VCaP (cell line): ENCODE data around the gene ELL2.

ENCODE experiments used
- H3K27ac ChIP-seq: fragments of 450-650 bp; 2 replicates; pipeline ENCODE4 v1.5.1; 2017
- CTCF ChIP-seq: fragments of 450-650 bp; conservative IDR thresholded peaks from 2 replicates; pipeline ENCODE4 v1.5.1; 2017; ENCODE audit warnings: mild to moderate bottlenecking, moderate library complexity

ELL2 gene

GRCh38 chr5:95862671-95863382, 98.8 kb downstream of the ELL2 start:
- H3K27ac ChIP-seq = peak overlapping the region; percentile 6; the same call in 1 of the 2 replicates
- no peak for TF ChIP-seq CTCF

DNA sequence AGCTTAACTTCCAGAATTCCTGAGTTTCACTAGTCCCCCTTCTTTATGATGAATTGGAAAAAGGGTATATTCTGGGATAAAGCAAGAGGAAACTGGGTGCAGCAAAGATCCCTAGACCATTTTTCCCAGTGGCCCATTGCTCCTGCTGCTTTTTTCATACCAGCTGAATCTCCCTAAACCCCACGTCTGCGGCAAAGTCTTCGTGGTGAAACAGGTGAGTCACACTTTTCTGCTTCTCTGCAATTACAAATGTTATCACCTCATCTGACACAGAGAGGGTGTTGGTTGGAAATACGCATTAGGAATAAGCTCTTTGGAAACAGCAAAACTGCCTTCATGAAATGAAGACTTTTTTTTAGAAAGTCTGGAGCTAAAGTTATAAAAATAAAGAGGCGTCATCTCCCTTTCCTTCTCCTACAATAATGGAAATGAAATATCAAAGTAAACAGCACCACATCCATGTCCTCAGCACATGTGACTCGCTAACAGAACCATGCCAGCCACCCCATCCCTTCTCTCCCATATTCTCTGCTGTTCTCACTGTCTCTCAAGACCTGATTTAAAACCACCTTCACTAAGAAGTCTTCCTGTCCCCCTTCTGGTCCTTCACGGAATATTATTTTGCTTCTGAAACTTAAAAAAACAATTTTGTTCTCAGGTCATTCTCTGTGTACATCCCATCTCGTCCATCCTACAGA, 99.6 kb downstream of the ELL2 start:
- TF ChIP-seq CTCF = peak; percentile 23; the same call in 1 of the 2 replicates
- no peak overlapping the region for H3K27ac ChIP-seq

DNA sequence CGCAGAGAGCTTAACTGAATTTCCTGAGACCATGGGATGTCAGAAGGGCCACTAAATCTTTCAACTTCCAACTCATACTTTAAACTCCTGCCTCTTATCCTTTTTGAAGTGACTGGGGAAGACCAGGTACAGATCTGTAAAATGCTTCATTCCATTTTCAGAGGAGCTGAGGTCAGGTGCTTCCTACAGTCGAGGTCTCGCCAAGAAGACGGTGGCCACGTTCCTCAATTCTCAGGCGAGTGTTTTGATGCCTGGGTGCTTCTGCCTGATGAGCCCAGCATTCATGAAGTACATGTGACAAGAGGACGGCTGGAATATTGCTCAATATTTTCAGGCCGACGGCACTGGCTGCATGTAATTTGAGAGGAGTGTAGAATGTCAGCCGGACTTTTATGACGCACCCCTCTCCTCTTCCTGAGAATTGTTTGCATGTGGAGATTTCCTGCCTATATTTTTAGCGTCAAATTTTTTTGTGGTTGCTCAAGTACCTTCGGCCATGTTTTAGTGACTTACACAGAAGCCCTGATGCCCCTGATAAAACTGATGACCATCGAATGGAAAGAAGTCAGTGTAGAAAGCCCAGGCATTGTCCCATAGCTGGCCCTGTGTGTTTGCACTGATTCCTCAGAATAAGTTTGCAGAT, 100.3 kb downstream of the ELL2 start:
- no peak for TF ChIP-seq CTCF
- no peak overlapping the region for H3K27ac ChIP-seq

GRCh38 chr5:95859661-95860060, 102.0 kb downstream of the ELL2 start:
- H3K27ac ChIP-seq = peak overlapping the region; percentile 67; the same call in 1 of the 2 replicates
- TF ChIP-seq CTCF = no peak

DNA sequence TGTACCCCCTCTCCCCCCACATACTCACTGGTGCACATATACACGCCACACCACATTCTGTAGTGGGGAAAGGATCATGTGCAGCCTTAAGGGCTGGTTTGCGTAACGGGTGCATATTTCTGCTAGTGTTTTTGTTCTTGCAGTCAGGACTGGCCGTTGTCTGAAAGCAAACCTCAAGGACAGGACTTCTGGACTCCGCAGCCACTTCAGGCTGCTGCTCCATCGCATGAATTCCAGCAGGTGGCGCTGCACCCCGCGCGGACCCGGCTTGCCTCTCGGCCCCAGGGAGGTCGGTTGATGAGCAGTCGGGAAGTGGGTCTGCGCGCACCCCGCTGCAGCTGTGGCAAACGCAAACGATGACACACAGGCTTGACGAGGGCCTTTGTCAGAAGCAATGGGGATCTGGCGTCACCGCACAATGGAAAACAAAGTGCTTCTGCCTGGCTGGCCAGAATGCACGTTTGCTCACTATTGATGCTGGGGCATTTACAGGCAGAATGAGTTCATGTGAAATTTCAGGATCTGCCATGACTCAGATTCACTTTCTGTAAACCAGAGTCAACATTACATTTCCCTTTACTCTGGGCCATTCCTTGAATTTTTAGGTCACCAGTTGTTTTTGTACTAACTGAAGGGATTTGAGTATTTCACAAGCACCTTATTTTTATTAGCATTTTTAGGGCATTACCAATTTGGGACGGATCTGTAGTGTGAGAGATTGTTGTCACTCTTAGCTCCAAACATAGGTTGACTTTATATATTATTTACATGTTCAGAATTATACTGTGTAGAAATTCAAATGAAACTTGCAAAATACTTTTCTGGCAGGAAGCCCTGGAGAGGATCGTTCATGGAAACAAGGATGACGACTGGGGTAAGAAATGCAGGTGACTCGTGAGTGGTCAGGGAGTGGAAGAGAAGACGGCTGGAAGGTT, 102.7 kb downstream of the ELL2 start:
- peak overlapping the region; percentile 67 for H3K27ac ChIP-seq

DNA sequence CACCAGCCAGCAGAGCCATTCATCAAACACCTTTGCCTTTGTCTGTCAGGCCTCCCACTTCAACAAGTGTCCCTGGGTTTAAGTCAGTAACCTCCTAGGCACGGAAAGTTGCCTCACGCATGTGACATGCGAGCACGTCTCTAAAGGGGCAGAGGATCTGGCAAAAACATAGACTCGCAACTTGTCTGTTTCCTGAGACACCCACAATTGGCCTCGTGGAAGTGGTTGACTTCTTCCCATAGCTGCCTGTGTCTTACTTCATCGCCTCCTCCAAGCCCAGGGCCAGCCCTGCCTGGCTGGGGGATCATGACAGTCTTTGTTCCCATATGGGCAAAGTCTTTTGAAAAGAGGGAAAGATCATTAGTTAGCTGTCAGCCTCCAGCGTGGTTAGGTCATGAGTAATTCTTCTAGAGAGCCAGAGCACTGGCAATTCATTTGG, 103.6 kb downstream of the ELL2 start:
- peak overlapping the region; percentile 67 for H3K27ac ChIP-seq
- TF ChIP-seq CTCF = no peak

More for the DNA sequence above, 102.7 kb downstream of the ELL2 start:
- TF ChIP-seq CTCF = peak; percentile 100
